Keratinocyte (primary cell): ENCODE measurements around the gene ZNF362.

Source experiments
- EZH2 ChIP-seq: IDR thresholded peaks from one replicate; pipeline ENCODE4 v1.6.1; 2012; ENCODE audit warnings: inconsistent platforms, mild to moderate bottlenecking, low read length, moderate library complexity
- TF ChIP-seq, protein P1 (sequence below), 3 experiments: IDR thresholded peaks in 1 of 3; conservative IDR thresholded peaks in 1 of 3; optimal IDR thresholded peaks in 1 of 3; 2 replicates in 2 of 3; 3 replicates in 1 of 3; pipeline versions ENCODE3 to v1.5.1; 2011; ENCODE audit warnings: low read length in 3 of 3, mild to moderate bottlenecking in 3 of 3, moderate library complexity in 2 of 3, control low read depth in 1 of 3, inconsistent platforms in 1 of 3; ENCODE audit not compliant: insufficient read depth in 2 of 3; ENCODE audit errors: extremely low read depth in 1 of 3

DNA sequence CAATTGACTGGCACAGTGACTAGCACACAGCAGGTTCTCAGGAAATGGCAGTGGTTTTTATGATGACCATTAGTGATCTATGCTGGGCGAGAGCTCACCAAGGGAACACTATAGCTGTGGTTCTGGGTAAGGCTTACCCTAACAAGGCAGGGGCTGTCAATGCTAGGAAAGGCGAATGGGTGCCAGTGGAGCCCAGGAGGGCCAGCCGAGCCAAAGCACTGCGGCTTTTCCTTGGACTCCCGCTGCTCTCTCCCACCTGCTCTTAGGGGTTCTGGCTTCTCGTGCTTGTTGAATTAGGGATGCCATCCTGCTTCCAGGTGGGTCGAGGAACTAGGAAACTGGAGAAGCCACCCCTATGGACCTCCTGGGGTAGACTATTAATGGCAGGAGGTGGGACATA is 74.6 kb downstream of the ZNF362 start:
- TF ChIP-seq, protein P1, sequence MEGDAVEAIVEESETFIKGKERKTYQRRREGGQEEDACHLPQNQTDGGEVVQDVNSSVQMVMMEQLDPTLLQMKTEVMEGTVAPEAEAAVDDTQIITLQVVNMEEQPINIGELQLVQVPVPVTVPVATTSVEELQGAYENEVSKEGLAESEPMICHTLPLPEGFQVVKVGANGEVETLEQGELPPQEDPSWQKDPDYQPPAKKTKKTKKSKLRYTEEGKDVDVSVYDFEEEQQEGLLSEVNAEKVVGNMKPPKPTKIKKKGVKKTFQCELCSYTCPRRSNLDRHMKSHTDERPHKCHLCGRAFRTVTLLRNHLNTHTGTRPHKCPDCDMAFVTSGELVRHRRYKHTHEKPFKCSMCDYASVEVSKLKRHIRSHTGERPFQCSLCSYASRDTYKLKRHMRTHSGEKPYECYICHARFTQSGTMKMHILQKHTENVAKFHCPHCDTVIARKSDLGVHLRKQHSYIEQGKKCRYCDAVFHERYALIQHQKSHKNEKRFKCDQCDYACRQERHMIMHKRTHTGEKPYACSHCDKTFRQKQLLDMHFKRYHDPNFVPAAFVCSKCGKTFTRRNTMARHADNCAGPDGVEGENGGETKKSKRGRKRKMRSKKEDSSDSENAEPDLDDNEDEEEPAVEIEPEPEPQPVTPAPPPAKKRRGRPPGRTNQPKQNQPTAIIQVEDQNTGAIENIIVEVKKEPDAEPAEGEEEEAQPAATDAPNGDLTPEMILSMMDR (optimal IDR thresholded peaks at IDR 0.05 in 1 of 3, IDR thresholded peaks at IDR 0.05 in 1 of 3, conservative IDR thresholded peaks at IDR 0.05 in 1 of 3; ENCODE audit: extremely low read depth in 1 of 3, insufficient read depth in 2 of 3, low read length in 3 of 3): no peak
- TF ChIP-seq EZH2: no peak
